Neural cell (in vitro differentiated cells): Measurements from ENCODE around the gene RSPRY1. TPM values are rescaled to one million over a fixed set of nuclear protein-coding genes. Genes with fewer than 3 reads are reported as not detected.

Experiments used
- H2AFZ ChIP-seq: fragments of 200-600, 300-800 bp; sonication (generic), shearing (Covaris generic); 2 replicates; pipeline ENCODE4 v1.6.0; 2014; ENCODE audit warnings: low read depth, mild to moderate bottlenecking, antibody characterized with exemption, low read length, moderate library complexity
- H3F3A ChIP-seq: fragments of 200-600 bp; shearing (Covaris generic); 2 replicates; pipeline ENCODE4 v1.6.1; 2016; ENCODE audit warnings: mild to moderate bottlenecking, moderate library complexity, mixed read lengths, antibody characterized with exemption, low read length; ENCODE audit not compliant: insufficient read depth, poor library complexity, severe bottlenecking
- H3K27ac ChIP-seq: fragments of 200-600, 300-800 bp; sonication (generic), shearing (Covaris generic); 2 replicates; pipeline ENCODE4 v1.5.1; 2014; ENCODE audit warnings: mild to moderate bottlenecking, low read length, moderate library complexity
- H3K27me3 ChIP-seq: fragments of 300-800, 200-600 bp; sonication (generic), shearing (Covaris generic); 2 replicates; pipeline ENCODE4 v1.6.0; 2014; ENCODE audit warnings: mild to moderate bottlenecking, low read depth, low read length, moderate library complexity; ENCODE audit not compliant: insufficient read depth
- H3K36me3 ChIP-seq: fragments of 300-800, 200-600 bp; sonication (generic), shearing (Covaris generic); 2 replicates; pipeline ENCODE4 v1.5.1; 2014; ENCODE audit warnings: mild to moderate bottlenecking, antibody characterized with exemption, low read length, moderate library complexity; ENCODE audit not compliant: insufficient read depth
- H3K4me2 ChIP-seq: fragments of 300-800, 200-600 bp; sonication (generic), shearing (Covaris generic); 2 replicates; pipeline ENCODE4 v1.6.0; 2014; ENCODE audit warnings: mild to moderate bottlenecking, low read length
- H3K4me3 ChIP-seq: fragments of 300-800, 200-600 bp; sonication (generic), shearing (Covaris generic); 2 replicates; pipeline ENCODE4 v1.5.1; 2014; ENCODE audit warnings: mild to moderate bottlenecking, low read length, moderate library complexity
- H3K79me2 ChIP-seq: fragments of 200-600 bp; shearing (Covaris generic); replicated peaks from 2 replicates; pipeline ENCODE4 v1.6.0; 2014; ENCODE audit warnings: mild to moderate bottlenecking, low read length, moderate library complexity; ENCODE audit not compliant: insufficient read depth
- H3K9ac ChIP-seq: fragments of 300-800, 200-600 bp; sonication (generic), shearing (Covaris generic); 2 replicates; pipeline ENCODE4 v1.6.1; 2016; ENCODE audit warnings: mild to moderate bottlenecking, low read length, mixed read lengths
- H3K9me2 ChIP-seq: fragments of 200-600 bp; shearing (Covaris generic); 2 replicates; pipeline ENCODE4 v1.6.1; 2016; ENCODE audit warnings: mild to moderate bottlenecking, low read length, mixed read lengths; ENCODE audit not compliant: insufficient read depth
- H3K9me3 ChIP-seq: fragments of 200-600, 300-800 bp; sonication (generic), shearing (Covaris generic); 2 replicates; pipeline ENCODE4 v1.6.1; 2016; ENCODE audit warnings: mild to moderate bottlenecking, mixed run types, low read length, moderate library complexity, mixed read lengths
- H4K20me1 ChIP-seq: fragments of 200-600 bp; shearing (Covaris generic); 2 replicates; pipeline ENCODE4 v1.6.1; 2016; ENCODE audit warnings: mild to moderate bottlenecking, mixed run types; ENCODE audit not compliant: insufficient read depth
- CTCF ChIP-seq: fragments of 450-650 bp; IDR thresholded peaks from 2 replicates; pipeline ENCODE4 v1.5.1; 2014; ENCODE audit warnings: antibody characterized with exemption, mild to moderate bottlenecking, moderate library complexity; ENCODE audit not compliant: poor library complexity, severe bottlenecking
- EP300 ChIP-seq: fragments of 450-650 bp; conservative IDR thresholded peaks from 2 replicates; pipeline ENCODE4 v1.6.1; 2014; ENCODE audit warnings: antibody characterized with exemption, mild to moderate bottlenecking, moderate library complexity; ENCODE audit not compliant: poor library complexity, severe bottlenecking
- EZH2 ChIP-seq: fragments of 200-600, 300-800 bp; shearing (Covaris generic), sonication (generic); IDR thresholded peaks from 2 replicates; pipeline ENCODE4 v1.6.1; 2014; ENCODE audit warnings: antibody characterized with exemption, low read length, borderline replicate concordance, mild to moderate bottlenecking; ENCODE audit not compliant: insufficient read depth, poor library complexity, severe bottlenecking
- MXI1 ChIP-seq: fragments of 450-650 bp; conservative IDR thresholded peaks from 2 replicates; pipeline ENCODE4 v1.6.1; 2014; ENCODE audit warnings: antibody characterized with exemption, mild to moderate bottlenecking; ENCODE audit not compliant: poor library complexity, severe bottlenecking
- POLR2AphosphoS5 ChIP-seq: IDR thresholded peaks from 2 replicates; pipeline ENCODE4 v1.6.1; 2012
- RAD21 ChIP-seq: fragments of 450-650 bp; conservative IDR thresholded peaks from 2 replicates; pipeline ENCODE4 v1.6.1; 2014; ENCODE audit warnings: antibody characterized with exemption, mild to moderate bottlenecking, moderate library complexity
- REST ChIP-seq: IDR thresholded peaks from 2 replicates; pipeline ENCODE4 v1.6.1; 2012; ENCODE audit warnings: borderline replicate concordance
- SMC3 ChIP-seq: fragments of 450-650 bp; conservative IDR thresholded peaks from 2 replicates; pipeline ENCODE4 v1.6.1; 2014; ENCODE audit warnings: antibody characterized with exemption, mild to moderate bottlenecking, moderate library complexity; ENCODE audit not compliant: poor library complexity
- TAF1 ChIP-seq: IDR thresholded peaks from 2 replicates; pipeline ENCODE4 v1.6.1; 2012; ENCODE audit warnings: low read depth
- polyA plus RNA-seq: library from polyadenylated mRNA; depleted of rRNA; stranded (reverse); fragments of >200 nt; gene quantifications from 2 replicates; pipeline ENCODE4 v1.2.3, GENCODE V29; 2014

RSPRY1 gene
- polyA plus RNA-seq, 1 donor from 2014 or later, result 62.0 TPM

GRCh38 chr16:57235128-57236021 is 49.2 kb downstream of the RSPRY1 start:
- no peaks in the 10 kb centered on the region for H3K9me2 ChIP-seq
- H3K36me3 ChIP-seq, result peaks cover 22% of the 10 kb centered on the region

GRCh38 chr16:57236022-57236350 is 49.9 kb downstream of the RSPRY1 start:
- no peak overlapping the region for H3K27ac ChIP-seq
- peaks cover 22% of the 10 kb centered on the region for H3K36me3 ChIP-seq
- H3K9me3 ChIP-seq, result no peaks in the 10 kb centered on the region
- H3F3A ChIP-seq, result no peaks in the 10 kb centered on the region
- H3K9me2 ChIP-seq, result no peaks in the 10 kb centered on the region
- no peak overlapping the region for H2AFZ ChIP-seq
- no peaks in the 10 kb centered on the region for H4K20me1 ChIP-seq
- H3K9ac ChIP-seq, result no peak overlapping the region
- no peaks in the 10 kb centered on the region for H3K27me3 ChIP-seq
- no peak overlapping the region for H3K4me2 ChIP-seq
- H3K79me2 ChIP-seq, result no peaks in the 10 kb centered on the region
- no peak overlapping the region for H3K4me3 ChIP-seq
- TF ChIP-seq SMC3, result no peak
- no peak for TF ChIP-seq EZH2
- TF ChIP-seq CTCF, result no peak
- TF ChIP-seq MXI1, result no peak
- no peak for TF ChIP-seq EP300
- no peak for TF ChIP-seq POLR2AphosphoS5

More at GRCh38 chr16:57235128-57236021, 49.2 kb downstream of the RSPRY1 start:
- Histone ChIP-seq H3K79me2 (no peaks in the 10 kb centered on the region), H3K27ac (no peak overlapping the region), H3F3A (no peaks in the 10 kb centered on the region), H4K20me1 (no peaks in the 10 kb centered on the region), H3K9me3 (no peaks in the 10 kb centered on the region), H3K27me3 (no peaks in the 10 kb centered on the region), H3K9ac (no peak overlapping the region), H3K4me3 (no peak overlapping the region), H2AFZ (no peak overlapping the region), H3K4me2 (no peak overlapping the region)
- TF ChIP-seq POLR2AphosphoS5, result no peak
- TF ChIP-seq EP300, result no peak
- no peak for TF ChIP-seq TAF1
- TF ChIP-seq RAD21, result no peak
- no peak for TF ChIP-seq REST
- TF ChIP-seq CTCF, result no peak
- TF ChIP-seq MXI1, result no peak
- TF ChIP-seq EZH2, result no peak
- no peak for TF ChIP-seq SMC3
